HG02798 (cell line): ENCODE results near the gene SERTM1.

Source experiments
- ATAC-seq: cut with Tn5 transposase; IDR thresholded peaks from one replicate; pipeline ENCODE4 v1.9.1; 2021; ENCODE audit warnings: mild to moderate bottlenecking; ENCODE audit not compliant: unreplicated experiment, poor library complexity

The SERTM1 gene

DNA sequence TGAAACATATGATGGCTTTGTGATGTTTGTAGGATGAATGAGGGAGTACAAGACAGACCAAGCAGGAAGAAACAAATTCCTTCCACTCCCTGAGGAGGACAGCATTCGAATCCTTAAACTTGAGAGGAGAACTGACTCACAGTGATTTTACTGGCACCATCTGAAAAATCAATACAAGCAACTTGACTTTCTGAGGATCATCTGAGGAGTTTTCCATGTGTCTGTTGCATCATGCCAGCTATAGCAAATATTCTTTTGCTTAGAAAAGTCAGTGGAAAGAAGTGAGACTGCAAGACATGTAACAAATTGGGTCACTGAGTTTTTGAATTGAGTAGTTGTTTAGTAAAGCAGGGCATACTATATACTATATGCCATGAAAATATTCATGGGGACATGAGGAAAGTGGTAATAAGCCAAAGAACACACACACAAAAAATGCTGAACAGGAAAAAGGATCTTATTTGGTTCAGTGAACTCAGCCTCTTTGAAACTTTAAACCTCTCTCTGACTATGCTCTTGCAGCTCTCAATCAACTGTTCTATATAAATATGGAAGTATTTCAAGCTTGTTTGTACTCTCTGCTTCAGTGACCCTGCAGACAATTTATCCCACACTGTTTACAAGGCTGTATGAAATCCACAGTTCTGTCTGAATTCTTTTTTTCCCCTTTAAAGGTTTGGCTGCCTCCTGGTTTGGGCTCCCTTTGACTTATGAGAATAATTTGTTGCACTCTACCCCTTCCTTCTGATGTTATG is 35.5 kb downstream of the SERTM1 start:
- ATAC-seq, result no peak

DNA sequence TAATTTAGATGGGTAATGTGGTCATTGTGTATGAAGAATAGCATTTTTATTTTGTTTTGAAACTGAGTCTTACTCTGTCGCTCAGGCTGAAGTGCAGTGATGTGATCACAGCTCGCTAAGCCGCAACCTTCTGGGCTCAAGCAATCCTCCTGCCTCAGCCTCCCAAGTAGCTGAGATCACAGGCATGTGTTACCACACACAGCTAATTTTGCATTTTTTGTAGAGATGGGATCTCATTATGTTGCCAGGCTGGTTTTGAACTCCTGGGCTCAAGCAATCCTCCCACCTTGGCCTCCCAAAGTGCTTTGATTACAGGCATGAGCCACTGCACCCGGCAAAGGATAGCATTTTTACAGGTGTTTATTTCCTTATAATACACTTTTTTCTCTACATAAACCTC is 36.6 kb downstream of the SERTM1 start:
- no peak for ATAC-seq

DNA sequence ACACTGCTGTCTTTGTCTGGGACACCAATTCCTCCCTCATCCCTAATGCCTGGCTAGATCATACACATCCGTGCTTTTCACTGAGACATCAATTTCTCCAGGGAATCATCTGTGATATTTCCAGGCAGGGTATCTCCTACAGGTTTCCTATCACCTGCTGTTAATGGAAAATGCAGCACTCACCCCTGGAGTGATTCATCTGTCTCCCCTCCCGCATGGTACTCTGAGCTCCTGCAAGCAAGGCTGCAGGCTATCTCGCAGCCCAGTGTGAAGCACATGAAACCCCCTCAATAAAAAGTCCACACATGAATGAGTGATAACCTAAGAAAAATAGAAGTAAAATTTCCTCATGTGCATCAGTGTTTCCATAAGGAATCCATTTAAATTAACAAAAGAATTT is 38.5 kb downstream of the SERTM1 start:
- no peak for ATAC-seq

DNA sequence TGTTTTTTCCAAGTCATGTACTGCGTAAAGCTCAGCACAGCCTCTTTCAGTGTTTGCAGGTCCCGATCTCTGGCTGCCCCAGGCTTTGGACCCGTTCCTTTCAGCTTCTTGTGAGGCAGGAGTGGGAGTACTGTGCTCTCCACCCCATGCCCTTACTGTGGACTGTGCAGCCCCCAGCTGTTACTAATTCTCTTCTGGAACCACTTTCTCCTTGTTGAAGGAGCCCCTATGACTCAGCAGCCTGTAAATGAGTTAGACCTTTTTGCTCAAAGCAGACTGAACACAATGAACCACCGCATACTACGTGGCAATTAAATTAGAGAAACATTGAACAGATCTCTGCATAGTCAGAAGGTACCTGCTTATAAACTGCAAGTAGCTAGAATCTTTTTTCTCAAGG is 39.0 kb downstream of the SERTM1 start:
- no peak for ATAC-seq

DNA sequence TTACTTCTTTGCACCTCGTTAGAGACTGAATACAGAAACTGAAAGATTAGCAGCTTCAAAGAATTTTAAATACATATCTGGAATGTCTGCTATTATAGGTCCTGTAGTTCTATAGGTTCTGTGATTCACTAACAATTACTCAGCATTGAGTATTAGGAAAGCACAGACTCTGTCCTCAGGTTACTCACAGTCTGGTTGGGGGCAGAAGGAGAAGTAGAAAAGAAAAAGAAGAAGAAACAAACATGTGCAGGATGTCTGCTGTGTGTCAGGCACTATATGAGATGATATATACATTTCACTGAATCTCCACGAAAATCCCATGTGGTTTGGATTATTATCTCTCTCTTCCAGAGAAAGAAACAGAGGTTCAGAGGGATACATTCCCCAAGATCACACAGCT is 40.1 kb downstream of the SERTM1 start:
- no peak for ATAC-seq

DNA sequence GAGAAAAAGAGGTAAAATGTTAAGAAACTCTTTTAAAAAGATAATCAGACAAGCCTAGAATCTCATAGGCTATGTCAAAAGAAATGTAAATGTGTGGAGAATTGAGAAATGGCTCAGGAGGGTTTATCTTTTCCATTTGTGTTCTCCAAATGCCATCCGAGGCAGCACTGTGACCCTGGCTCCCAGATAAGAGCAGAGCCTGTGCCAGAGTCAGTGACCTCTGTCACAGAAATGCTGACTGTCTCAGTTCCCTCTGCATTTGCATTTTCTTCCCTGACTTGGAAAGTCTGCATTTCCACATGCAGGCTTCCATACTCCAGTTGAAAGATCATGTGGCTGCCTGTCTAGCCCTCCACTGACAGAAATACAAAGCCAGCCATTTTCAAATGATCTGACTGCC is 42.0 kb downstream of the SERTM1 start:
- no peak for ATAC-seq

DNA sequence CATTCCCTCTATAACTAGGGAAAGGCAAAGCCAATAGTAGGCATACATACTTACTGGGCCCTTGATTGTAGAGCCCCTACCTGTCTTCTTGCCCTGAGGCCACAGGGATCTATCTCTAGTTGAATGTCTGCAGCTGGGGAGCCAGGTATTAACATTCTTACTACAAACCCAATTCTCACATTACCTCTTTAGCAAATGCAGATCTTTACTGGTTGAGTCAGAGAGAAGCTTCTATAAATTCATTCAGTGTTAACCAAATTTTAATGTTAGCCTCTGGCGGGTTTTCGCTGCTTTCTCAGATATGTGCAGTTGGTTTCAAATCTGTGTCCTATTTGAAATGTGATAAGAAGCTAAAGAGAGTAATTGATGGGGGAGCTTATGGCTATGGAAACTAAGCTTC is 43.2 kb downstream of the SERTM1 start:
- no peak for ATAC-seq

DNA sequence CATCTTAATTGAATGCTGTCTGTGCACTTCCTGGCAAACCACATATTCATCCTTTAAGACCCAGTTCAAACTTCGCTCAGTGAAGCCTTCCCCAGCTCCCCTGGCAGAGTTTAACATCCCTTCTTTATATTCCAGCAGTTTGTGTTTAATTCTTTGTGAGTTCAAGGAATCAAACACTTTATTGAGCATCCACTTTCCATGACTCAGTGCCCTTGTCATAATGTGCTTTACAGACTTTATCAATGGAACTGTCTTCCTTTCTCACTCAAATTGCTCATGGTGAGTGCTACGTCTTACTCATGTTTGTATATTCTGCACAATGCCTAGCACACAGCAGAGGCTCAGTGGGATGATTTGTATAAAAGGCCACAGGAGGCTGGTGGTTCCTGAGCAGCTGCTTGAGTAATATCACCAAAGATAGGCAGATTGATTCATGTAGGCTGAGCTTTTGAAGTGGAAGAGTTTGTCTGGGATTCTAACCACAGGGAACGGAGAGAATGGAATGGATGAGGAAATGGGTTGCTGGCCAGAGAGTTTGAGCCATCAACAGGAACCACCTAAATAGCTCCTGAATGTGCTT is 44.2 kb downstream of the SERTM1 start:
- ATAC-seq, result no peak

DNA sequence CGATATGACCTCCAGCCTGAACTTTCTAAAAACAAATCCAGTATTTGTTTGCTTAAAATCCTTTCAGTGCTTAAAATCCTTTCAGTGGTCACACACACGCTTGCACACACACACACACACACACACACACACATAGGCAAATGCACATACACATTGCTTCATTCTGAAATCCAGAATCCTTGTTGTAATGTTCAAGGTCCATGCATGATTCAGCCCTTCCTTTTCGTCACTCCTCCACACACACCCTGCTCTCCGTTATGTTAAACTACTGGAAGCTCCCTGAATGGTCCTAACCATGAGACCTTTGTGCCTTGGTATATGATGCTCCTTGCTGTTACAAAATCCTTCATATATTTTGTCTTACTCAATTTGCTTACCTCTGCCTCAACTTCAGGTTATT is 44.9 kb downstream of the SERTM1 start:
- no peak for ATAC-seq

DNA sequence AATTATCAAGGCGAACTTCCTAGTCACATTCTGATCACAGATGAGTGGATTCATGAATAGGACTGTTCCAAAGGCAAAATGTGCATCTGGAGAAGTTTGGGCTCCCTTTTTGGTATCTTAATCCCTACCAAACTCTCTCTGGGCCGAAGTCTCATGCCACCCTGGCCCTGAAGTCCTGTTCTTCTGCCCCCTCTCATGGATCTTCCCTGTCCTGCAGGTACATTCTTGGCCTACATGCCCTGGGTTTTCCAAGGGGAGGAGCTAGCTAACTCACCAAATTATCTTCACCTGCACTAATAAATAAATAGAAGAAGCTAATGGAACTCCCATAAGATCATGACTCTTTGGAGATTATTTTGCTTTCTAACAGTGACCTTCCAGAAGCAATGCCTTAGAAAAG is 50.3 kb downstream of the SERTM1 start:
- ATAC-seq, result no peak

DNA sequence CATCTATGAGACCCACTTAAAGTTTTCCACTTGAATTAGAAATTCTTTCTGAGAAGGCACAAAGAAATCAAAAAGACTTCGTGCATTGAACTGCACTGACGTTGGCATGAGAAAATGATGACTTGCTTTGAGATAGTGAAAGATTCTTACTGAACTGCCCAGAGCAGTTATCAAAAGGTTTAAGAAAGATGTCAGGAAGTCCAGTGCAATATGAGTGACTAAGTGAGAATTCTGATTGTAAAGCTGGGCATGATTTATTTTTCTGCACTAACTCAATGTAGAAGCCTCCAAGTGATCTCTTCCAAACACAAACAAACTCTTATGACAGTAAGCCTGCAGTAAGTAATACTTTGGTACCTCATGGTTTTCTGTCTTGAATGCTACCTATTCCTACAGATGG is 52.1 kb downstream of the SERTM1 start:
- ATAC-seq, result no peak

DNA sequence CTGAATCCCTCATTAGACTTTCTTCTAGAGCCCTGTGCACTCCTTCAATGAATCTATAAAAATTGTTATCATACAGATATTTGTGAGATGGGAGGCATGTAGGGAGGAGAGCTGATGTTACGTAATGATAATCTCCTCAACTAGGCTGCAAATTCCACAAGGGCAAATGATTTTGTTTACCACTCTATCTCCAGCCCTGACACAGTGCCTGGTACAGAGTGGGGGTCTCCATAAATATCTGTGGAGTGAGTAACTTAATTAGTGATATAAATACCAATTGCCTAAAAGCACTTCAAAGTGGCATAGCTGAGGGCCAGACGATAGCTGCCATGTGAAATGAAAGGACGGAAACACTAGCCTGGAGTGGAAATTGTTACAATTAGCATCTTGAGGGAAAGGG is 54.2 kb downstream of the SERTM1 start:
- no peak for ATAC-seq

DNA sequence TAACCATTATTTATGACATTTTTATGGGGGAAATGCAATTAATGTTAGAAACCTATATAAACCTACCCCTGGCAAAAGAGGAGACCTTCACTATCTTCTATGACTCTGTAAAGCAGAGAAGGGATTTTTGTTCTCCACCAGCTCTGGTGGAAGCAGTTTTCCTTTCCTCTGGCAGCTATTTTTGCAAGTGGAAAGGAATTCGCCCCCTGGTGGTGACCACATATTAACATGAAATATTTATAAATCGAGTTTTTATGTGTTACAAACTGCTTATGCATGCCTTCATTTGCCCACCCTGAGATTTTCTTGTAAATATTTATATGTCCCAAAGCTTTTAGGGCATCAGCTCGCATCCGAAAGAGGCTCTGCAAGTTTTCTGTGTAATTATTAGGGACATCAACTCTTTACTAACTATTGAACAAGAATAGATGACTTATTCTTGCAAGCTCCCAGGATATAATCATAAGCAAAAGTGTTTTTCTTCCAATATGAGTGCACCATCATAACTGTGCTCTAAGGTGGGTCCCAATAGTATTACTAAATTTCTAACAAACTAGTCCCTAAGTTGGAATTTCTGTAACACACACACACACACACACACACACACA is 62.4 kb downstream of the SERTM1 start:
- ATAC-seq, result no peak

DNA sequence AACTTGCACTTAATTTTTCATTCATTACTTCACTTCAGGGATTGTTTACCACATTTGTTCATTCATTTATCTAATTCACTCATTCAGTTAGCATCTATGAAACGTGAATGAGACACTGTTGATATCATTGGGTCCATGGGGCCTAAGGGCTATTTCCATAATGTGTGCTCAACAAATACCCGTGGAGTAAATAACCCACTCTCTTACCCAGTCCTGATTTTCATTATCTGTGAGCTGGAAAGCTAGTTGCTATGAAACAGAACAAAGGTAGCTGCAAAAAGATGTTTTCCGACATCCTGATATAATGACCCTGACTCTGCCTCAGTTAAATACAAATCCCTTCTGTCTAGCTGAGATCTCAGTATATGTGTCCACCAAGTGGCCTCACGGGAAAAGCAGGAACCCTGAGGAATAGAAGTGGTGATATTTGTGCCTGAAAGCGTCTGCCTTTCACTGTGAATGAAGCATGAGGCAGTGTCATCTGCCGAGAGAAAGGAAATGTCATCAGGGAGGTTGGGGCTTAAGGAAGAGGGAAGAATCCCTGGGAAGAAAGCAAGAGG is 63.8 kb downstream of the SERTM1 start:
- ATAC-seq, result no peak

DNA sequence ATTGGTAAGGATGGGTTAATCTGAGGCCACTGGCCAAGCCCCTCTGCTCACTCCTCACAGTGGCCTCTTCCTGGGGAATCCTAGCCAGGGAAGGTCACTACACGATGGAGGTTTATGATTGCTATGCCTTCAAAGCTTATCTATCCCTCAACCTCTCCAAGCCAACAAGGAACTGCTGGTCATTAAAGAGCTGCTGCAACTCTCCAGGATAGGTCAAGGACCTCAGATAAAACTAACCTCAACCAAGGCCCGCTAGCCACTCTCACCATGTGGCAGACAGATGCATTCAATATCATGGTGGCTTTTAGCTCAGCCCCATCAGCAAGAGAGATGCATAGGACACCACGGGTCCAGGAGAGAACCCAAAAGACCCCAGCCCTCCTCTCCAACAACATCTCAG is 71.6 kb downstream of the SERTM1 start:
- no peak for ATAC-seq

DNA sequence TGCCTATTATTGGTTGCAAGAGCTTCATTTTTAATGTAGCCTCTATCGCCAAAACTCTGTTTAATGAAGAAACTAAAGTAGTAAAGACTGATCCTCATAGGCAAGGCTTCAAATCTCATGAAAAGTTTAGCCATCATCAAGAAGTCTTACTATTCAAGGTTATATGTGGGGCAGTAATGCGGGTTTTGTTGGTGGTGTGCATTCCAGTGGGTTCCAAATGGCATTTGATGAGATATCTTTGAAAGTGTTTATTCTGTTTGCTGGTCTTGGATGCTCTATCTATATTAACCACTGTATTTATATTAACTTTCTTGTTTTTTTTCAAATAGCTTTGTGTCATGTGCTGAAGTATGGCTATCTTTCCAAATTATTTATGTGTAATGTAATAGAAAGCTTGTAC is 72.2 kb downstream of the SERTM1 start:
- ATAC-seq, result no peak
